Putamen (tissue), 1 donor: Measurements from ENCODE around the gene AEBP2.
"Not testable (repeated sequence)": the region's sequence is repeated elsewhere in the genome, so short reads cannot be mapped to it uniquely, and the experiment has no call there.

Experiments
- DNase-seq: peaks from one replicate; pipeline ENCODE4 v3.0.0-alpha.2; 2016; ENCODE audit warnings: low spot score

AEBP2 gene

DNA sequence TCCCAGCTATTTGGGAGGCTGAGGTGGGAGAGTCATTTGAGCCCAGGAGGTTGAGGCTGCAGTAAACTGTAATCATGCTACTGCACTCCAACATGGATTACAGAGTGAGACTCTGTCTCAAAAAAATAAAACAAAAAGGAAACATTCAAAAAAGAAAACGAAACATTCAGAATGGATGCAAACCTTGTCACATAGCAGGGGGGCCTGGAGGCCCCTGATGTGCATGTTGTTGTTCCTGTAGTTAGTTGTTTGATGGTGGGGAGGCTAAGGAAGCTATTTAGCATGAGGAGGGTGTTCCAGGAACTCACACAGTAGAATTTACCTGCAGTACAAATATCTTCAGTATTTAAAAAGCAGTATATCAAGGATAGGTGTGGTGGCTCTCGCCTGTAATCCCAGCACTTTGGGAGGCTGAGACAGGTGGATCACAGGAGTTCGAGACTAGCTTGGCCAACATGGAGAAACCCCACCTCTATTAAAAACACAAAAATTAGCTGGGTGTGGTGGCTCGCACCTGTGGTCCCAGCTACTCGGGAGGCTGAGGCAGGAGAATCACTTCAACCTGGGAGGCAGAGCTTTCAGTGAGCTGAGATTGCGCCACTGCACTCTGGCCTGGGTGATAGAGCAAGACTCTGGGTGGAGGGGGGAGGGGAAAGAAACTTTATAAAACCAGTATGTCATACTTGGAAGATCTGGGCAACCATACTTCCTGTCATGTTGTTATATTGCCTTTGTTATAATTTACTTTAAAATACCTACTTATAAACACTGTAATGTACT, 17.6 kb upstream of the AEBP2 start:
- DNase-seq = no peak

GRCh38 chr12:19423166-19423930, 15.9 kb upstream of the AEBP2 start:
- DNase-seq = no peak

GRCh38 chr12:19428246-19428645, 11.0 kb upstream of the AEBP2 start:
- no peak for DNase-seq

- not testable (repeated sequence) for DNase-seq
Observed at GRCh38 chr12:19429491-19429890, 9.8 kb upstream of the AEBP2 start.

DNA sequence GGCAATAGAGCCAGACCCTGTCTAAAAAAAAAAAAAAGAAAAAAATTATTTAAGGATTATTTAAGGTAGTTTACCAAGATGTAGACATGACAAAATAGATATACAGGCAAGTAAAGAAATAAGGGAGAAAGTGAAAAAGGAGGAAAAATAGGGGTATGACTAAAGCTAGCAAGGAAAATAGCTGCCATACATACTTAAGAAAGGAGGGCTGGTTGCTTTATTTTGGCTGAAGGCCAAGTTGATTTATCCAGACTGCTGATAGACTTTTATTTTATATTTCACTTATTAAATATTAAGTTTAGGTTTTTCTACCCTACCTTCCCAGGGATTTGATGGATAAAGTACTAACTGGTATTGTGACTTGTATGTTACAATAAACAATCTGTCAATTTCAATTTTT, 8.3 kb upstream of the AEBP2 start:
- DNase-seq = no peak

DNA sequence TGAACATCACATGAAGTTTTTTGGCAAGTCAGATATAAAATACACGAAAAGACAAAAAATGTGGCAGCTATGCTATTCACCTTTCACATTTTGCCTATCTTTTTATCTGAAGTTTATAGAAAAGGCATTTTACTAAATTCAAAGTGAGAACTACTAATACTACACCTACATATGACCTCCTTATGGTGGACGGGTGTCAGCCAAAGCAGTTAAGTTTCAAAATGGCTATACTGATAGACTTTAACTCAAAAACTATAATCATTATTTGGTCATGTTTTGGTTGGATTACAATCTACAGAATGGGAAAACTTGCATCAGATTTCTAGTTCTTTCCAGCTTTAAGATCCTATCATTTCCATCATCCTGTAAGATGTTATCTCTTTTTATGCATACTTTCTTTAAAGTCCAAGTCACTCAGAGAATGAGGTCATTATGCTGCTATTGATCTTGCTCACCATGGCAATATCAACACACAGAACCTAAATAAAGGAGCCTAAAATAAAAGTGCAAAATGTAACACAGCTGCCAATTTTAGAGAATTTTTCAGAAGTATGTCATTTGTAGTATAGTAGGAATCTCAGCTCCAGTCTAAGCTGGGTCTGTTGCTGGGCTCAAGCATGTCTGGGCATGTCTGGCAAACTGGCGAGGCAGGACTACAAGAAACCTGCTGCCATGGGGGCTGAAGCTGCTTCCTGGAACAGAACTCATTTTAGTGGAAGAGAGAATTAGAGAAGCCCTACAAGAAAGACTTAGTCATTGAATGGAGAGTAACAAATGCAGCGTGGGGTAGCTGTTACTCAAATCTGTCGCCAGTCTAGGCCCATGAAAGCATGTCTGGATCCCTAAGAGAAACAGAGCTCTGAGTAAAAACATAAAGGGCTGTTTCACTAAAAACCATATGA, 7.6 kb upstream of the AEBP2 start:
- DNase-seq = no peak

DNA sequence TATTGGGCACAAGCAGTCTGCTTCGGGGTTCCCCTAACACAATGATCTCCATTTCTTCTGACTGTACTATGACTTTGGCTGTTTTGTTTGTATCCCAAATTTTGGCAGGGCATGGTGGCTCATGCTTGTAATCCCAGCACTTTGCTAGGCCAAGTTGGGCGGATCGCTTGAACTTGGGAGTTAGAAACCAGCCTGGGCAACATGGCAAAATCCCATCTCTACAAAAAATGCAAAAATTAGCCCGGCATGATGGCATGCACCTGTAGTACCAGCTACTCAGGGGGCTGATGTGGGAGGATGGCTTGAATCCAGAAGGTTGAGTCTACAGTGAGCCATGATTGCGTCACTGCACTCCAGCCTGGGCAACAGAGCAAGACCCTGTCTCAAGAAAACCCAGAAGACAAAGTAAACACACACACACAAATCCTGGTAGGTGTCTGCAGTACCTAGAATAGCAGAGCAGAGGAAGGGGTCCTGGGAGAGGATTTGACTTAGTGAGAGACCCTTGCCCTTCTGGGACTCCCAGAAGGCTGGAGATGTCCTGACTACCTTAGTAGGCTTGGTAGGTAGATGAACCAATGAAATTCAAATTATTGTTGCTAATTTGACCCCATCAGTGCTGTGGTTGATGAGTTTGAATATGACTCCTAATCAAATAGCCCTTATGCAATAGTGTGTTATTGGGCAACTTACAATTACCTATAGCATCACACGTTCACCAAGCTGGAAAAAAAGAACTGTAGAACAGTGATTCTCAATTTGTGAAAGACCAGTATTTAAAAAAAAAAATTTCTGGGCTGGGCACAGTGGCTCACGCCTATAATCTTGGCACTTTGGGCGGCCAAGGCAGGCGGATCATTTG, 6.8 kb upstream of the AEBP2 start:
- no peak for DNase-seq

DNA sequence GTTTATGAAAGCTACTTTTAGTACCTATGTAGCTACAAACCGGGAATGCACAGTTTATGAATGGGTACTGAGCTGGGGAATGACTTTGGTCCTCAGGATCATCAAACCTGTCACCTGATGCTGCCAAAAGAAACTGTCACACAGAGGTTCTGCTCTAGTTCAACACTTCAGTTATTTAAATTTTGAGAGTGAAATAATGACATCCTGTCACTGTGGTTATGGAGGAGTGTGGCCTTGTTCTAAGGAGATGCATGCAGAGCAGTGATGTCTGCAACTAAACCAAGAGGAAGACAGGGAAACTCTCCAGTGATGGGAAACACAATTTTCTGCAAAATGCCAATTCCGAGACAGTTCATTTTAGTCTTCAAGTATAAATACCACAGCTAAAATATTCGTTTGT, 4.8 kb upstream of the AEBP2 start:
- peak; percentile 34 for DNase-seq

GRCh38 chr12:19435831-19436497, 3.3 kb upstream of the AEBP2 start:
- no peak for DNase-seq

DNA sequence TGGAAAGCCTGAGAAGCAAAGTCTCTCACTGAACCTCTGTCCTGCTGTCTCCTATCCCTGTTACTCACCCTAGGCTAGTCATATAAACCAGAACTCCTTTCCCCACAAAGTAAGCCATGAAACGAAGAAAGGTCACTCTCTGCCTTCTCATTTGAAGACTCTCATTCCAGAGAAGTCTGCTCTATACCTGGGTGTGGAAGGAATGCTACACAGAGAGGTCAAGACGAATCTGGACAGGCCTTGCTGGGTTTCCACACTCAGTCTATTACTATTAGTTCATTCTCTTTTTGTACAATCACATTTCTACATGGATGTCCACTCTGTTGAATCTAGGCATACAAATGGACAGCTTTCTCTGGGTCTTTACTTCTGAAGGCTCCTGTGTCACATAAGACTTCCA, 2.4 kb upstream of the AEBP2 start:
- DNase-seq = no peak

- no peak for DNase-seq
Observed at GRCh38 chr12:19437996-19438395, 1.3 kb upstream of the AEBP2 start.

DNA sequence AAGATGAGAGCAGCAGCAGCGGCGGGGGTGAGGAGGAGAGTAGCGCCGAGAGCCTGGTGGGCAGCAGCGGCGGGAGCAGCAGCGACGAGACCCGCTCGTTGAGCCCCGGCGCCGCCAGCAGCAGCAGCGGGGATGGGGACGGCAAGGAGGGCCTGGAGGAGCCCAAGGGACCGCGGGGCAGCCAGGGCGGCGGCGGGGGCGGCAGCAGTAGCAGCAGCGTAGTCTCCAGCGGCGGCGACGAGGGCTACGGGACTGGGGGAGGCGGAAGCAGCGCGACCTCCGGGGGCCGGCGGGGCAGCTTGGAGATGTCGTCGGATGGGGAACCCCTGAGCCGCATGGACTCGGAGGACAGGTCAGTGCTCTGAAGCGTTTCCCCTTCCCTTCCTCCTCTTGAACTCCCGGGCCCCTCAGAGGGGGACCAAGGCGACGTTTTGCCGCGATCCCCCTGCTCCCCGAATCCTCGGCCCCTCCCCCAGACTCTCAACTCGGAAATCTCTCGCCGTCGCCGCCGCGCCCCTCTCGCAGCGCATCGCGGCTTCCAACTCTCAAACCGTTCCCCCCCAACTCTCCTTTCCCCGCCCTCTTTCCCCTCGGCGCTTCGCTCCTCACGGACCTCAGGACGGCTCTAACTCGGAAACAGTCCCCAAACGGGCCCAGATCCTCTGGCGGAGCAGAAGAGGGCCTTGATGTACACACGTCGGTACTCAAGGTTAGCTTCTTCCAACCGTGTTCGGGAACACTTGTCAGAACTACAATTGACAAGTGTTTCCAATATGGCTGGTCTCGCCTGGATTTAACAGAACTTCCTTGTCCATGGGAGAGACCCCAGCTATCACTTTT, 947 bp downstream of the AEBP2 start:
- peak; percentile 37 for DNase-seq

DNA sequence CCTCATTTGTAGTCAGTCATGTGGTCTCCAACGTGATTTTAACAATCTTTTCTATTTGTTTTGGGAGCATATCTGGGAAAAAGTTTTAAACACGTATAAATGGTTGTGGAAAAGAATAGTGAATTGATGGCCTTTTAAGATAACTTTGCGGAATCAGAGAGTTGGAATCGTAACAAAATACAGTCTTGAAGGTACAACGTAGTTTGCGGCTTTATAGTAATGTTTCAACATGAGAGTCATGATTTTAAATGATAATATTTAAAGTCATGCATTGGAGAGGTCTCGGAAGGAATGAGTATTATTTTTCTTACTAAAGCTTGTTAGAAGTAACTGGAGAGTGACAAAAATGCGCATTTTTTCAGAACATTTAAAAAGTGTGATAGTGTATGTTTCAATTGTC, 1.6 kb downstream of the AEBP2 start:
- no peak for DNase-seq

GRCh38 chr12:19443585-19443984, 4.3 kb downstream of the AEBP2 start:
- no peak for DNase-seq

GRCh38 chr12:19444097-19444496, 4.8 kb downstream of the AEBP2 start:
- no peak for DNase-seq

DNA sequence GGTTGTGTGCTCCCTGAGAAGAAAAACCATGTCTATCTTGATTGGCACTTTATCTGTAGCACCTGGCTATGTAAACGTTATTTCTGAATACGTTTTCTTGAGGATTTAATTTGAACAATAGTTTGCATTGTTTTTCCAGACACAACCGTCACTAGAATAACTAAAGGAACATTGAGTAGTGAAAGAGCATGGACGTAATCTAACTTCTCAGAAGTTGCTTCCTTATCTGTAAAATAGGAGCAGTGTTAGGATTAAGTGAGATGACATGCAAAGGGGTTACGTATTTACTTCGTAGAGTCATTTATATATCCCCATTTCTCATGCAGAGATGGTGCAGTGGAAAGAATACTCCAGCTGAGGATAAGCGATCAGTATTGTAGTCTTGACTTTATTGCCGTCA, 8.1 kb downstream of the AEBP2 start:
- no peak for DNase-seq

- no peak for DNase-seq
Observed at GRCh38 chr12:19449814-19450213, 10.5 kb downstream of the AEBP2 start.

GRCh38 chr12:19450362-19450761, 11.1 kb downstream of the AEBP2 start:
- DNase-seq = no peak

DNA sequence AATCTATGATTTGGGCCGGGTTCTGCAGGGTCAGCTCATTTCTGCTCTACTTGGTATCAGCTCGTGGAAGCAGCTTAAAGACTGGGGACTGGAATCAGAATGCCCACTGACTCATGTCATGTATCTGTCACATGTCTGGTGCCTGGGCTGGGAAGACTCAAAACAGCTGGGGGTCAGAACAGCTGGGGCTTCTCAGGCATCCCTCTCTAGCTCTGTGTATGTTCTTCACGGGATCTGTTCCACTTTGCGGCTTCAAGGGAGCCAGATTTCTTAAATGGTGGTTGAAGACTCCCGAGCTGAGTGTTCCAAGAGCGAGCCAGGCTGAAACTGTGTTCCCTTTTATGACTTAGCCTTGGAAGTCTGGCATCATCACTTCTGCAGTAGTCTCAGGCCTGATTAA, 11.9 kb downstream of the AEBP2 start:
- DNase-seq = no peak

DNA sequence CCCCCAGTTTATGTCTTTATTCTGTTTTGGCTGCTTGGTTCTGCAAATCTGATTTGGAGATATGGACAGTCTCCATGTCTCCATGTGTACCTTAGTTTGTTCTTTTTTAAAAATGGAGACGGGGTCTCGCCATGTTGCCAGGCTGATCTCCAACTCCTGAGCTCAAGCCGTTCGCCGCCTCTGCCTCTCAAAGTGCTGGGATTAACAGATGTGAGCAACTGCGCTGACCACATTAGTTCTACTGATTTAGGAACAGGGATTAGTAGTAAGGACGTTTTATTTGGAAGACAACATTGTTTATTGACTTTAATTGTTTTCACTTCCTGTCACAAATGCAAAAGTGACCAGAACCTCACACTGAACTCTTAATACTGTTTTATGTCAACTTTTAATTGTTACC, 14.7 kb downstream of the AEBP2 start:
- no peak for DNase-seq
